Measurements from ENCODE around the gene AFTPH. TPM values are rescaled to one million over a fixed set of nuclear protein-coding genes. Genes with fewer than 3 reads are reported as not detected.

The AFTPH gene
- total RNA-seq, 4 donors from 2014 or later = 49.1 to 64.3 (median 57.1) TPM

- DNase-seq (ENCODE audit: low spot score in 2 of 2) = no peak
- 82% methylated on average over 7 of the region's 7 CpGs for WGBS
- Histone ChIP-seq H3K27ac (no peak overlapping the region), H3K27me3 (no peaks in the 10 kb centered on the region), H3K36me3 (peaks cover 16% of the 10 kb centered on the region), H3K4me3 (no peak overlapping the region), H3K9me3 (no peaks in the 10 kb centered on the region), H3K4me1 (peaks cover 42% of the 10 kb centered on the region)
- TF ChIP-seq CTCF (IDR thresholded peaks at IDR 0.05) (no peak), POLR2A (IDR thresholded peaks at IDR 0.05) (no peak), EP300 (IDR thresholded peaks at IDR 0.05) (no peak), POLR2AphosphoS5 (IDR thresholded peaks at IDR 0.05) (no peak)
Observed at GRCh38 chr2:64629875-64630274, 105.7 kb downstream of the AFTPH start.

- no peak overlapping the region for H3K27ac ChIP-seq
- TF ChIP-seq POLR2AphosphoS5 (IDR thresholded peaks at IDR 0.05) (no peak), POLR2A (IDR thresholded peaks at IDR 0.05) (no peak)
- H3K36me3 ChIP-seq = peaks cover 22% of the 10 kb centered on the region
- no peaks in the 10 kb centered on the region for H3K9me3 ChIP-seq
- peaks cover 49% of the 10 kb centered on the region for H3K4me1 ChIP-seq
- WGBS = 88% methylated on average over 10 of the region's 10 CpGs
- no peak overlapping the region for H3K4me3 ChIP-seq
- no peaks in the 10 kb centered on the region for H3K27me3 ChIP-seq
- DNase-seq (ENCODE audit: low spot score in 2 of 2) = no peak
Observed at GRCh38 chr2:64630752-64631151, 106.6 kb downstream of the AFTPH start.

- Histone ChIP-seq H3K27me3 (no peaks in the 10 kb centered on the region), H3K4me1 (peaks cover 60% of the 10 kb centered on the region)
- no peak for DNase-seq (ENCODE audit: low spot score in 2 of 2)
Observed at GRCh38 chr2:64631771-64632170, 107.6 kb downstream of the AFTPH start.

GRCh38 chr2:64632835-64633819 lies 109.0 kb downstream of the AFTPH start:
- H3K27ac ChIP-seq = no peak overlapping the region
- peaks cover 73% of the 10 kb centered on the region for H3K4me1 ChIP-seq
- no peak overlapping the region for H3K4me3 ChIP-seq
- no peaks in the 10 kb centered on the region for H3K9me3 ChIP-seq
- peaks cover 30% of the 10 kb centered on the region for H3K36me3 ChIP-seq
- no peaks in the 10 kb centered on the region for H3K27me3 ChIP-seq
- TF ChIP-seq POLR2AphosphoS5 (IDR thresholded peaks at IDR 0.05) (no peak), EP300 (IDR thresholded peaks at IDR 0.05) (no peak), CTCF (IDR thresholded peaks at IDR 0.05) (no peak), POLR2A (IDR thresholded peaks at IDR 0.05) (no peak)
- no peak for DNase-seq (ENCODE audit: low spot score in 2 of 2)
- 49% methylated on average over 9 of the region's 9 CpGs for WGBS

More at GRCh38 chr2:64631771-64632170, 107.6 kb downstream of the AFTPH start:
- H3K4me3 ChIP-seq = no peak overlapping the region
- no peak overlapping the region for H3K27ac ChIP-seq
- WGBS = 68% methylated on average over 3 of the region's 3 CpGs
- H3K36me3 ChIP-seq = peaks cover 30% of the 10 kb centered on the region
- no peak for TF ChIP-seq POLR2A (IDR thresholded peaks at IDR 0.05)
- no peak for TF ChIP-seq EP300 (IDR thresholded peaks at IDR 0.05)
- no peak for TF ChIP-seq POLR2AphosphoS5 (IDR thresholded peaks at IDR 0.05)
- no peak for TF ChIP-seq CTCF (IDR thresholded peaks at IDR 0.05)
- no peaks in the 10 kb centered on the region for H3K9me3 ChIP-seq

- H3K36me3 ChIP-seq = peaks cover 30% of the 10 kb centered on the region
- no peak overlapping the region for H3K4me3 ChIP-seq
- H3K27ac ChIP-seq = no peak overlapping the region
- H3K27me3 ChIP-seq = no peaks in the 10 kb centered on the region
- no peak for DNase-seq (ENCODE audit: low spot score in 2 of 2)
- WGBS = 66% methylated on average over 11 of the region's 11 CpGs
- peaks cover 75% of the 10 kb centered on the region for H3K4me1 ChIP-seq
- H3K9me3 ChIP-seq = no peaks in the 10 kb centered on the region
- TF ChIP-seq CTCF (IDR thresholded peaks at IDR 0.05) (no peak), POLR2AphosphoS5 (IDR thresholded peaks at IDR 0.05) (no peak), EP300 (IDR thresholded peaks at IDR 0.05) (no peak), POLR2A (IDR thresholded peaks at IDR 0.05) (no peak)
Observed at GRCh38 chr2:64634345-64635267, 110.5 kb downstream of the AFTPH start.
